Rectal smooth muscle tissue (tissue), 1 donor: ENCODE measurements around the gene SEC61B.
A peak's percentile ranks its signal among the peaks of the same experiment; 100 is the strongest.

Experiments used
- H3K27ac ChIP-seq: one replicate; pipeline ENCODE4 v1.7.0; 2013; ENCODE audit warnings: low read depth, low read length, inconsistent platforms
- H3K27me3 ChIP-seq: one replicate; pipeline ENCODE4 v1.7.0; 2013; ENCODE audit warnings: low read length; ENCODE audit not compliant: control insufficient read depth, insufficient read depth
- H3K36me3 ChIP-seq: one replicate; pipeline ENCODE4 v1.7.0; 2013; ENCODE audit warnings: low read length; ENCODE audit not compliant: control insufficient read depth, insufficient read depth
- H3K4me1 ChIP-seq: one replicate; pipeline ENCODE4 v1.7.0; 2013; ENCODE audit warnings: low read length; ENCODE audit not compliant: control insufficient read depth, insufficient read depth
- H3K4me3 ChIP-seq: one replicate; pipeline ENCODE4 v1.7.0; 2013; ENCODE audit warnings: low read length
- H3K9ac ChIP-seq: one replicate; pipeline ENCODE4 v1.7.0; 2013; ENCODE audit warnings: low read length

The SEC61B gene

GRCh38 chr9:99221621-99222415 is at the start of gene SEC61B, which contains the start of gene ALG2:
SEC61B (plus strand) TSS chr9:99222282; CDS start chr9:99222364, 82 bp downstream.
ALG2 (minus strand) TSS chr9:99221942; CDS start chr9:99221894, 48 bp downstream.
- Histone ChIP-seq H3K36me3 (peaks cover 5% of the 10 kb centered on the region), H3K27ac (peak within 1 kb of the TSS; percentile 92), H3K27me3 (no peaks in the 10 kb centered on the region), H3K9ac (peak within 1 kb of the TSS; percentile 78), H3K4me1 (peaks cover 12% of the 10 kb centered on the region), H3K4me3 (peak within 1 kb of the TSS; percentile 85)

- no peak overlapping the region for H3K9ac ChIP-seq
- H3K27ac ChIP-seq, result no peak overlapping the region
- no peaks in the 10 kb centered on the region for H3K27me3 ChIP-seq
- H3K4me1 ChIP-seq, result peaks cover 6% of the 10 kb centered on the region
- no peaks in the 10 kb centered on the region for H3K36me3 ChIP-seq
- no peak overlapping the region for H3K4me3 ChIP-seq
Observed at GRCh38 chr9:99173570-99174504, 48.2 kb upstream of the SEC61B start.

DNA sequence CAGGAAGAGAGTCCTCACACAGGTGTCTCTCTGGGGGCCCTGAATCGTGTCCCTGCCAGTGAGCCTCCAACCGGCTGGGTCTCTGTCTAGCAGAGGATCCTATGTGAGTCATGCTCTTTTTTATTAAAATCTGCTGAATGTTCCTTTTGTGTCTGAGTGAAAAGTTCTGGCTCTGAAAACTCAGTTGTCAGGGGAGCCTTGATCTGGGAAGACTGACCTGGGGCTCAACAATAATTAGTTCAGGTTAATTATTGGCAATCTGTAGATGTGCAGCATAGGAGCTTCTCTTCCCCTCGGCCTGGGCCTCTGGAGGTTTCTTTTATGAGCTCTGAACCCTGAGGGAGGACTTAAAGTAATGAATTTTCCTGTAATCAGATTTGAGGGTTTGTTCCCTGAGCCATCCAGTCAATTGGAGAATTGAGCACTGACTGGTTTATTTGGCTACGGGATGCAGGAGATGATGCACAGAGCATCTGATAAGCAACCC is 45.5 kb upstream of the SEC61B start:
- Histone ChIP-seq H3K27me3 (no peaks in the 10 kb centered on the region), H3K27ac (no peak overlapping the region), H3K9ac (no peak overlapping the region), H3K4me1 (no peaks in the 10 kb centered on the region), H3K4me3 (no peak overlapping the region), H3K36me3 (no peaks in the 10 kb centered on the region)

DNA sequence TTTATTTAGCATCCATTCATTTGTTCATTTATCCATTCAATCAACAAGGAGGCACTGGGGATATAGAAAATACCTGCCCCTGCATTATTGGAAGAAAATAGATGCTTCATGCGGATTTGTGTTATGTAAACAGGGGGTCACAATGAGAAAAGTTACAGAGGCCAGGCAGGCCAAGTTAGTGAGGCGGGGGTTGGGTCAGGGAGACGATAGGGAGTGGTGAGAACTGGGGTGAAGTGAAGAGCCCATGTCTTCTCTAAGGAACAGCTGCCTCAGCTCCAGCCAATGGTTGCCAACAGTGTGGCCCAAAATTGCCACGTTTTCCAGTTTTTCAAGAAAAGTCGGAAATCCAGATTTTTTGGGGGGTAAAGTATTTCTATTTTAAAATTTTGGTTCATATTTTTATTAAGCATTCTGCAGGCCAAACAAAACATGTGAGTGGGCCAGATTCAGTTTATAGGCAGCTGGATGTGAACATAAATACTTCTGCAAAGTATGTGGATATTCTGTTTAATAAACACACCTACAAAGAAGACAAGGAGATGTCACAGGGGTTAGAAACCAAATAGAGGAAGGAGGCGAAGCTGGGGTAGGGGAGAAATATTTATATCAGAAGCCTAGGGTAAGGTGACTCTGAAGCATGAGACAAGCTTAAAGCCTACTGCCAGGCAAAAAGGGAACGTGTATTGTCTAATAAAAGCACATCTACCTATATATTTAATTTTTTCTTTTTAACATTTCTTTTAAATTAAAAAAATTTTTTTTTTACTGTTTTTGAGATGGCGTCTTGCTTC is 44.3 kb upstream of the SEC61B start:
- no peak overlapping the region for H3K4me3 ChIP-seq
- H3K36me3 ChIP-seq, result no peaks in the 10 kb centered on the region
- no peaks in the 10 kb centered on the region for H3K27me3 ChIP-seq
- H3K4me1 ChIP-seq, result no peaks in the 10 kb centered on the region
- H3K9ac ChIP-seq, result no peak overlapping the region
- no peak overlapping the region for H3K27ac ChIP-seq

GRCh38 chr9:99178912-99179872 is 42.9 kb upstream of the SEC61B start:
- no peak overlapping the region for H3K4me3 ChIP-seq
- H3K36me3 ChIP-seq, result no peaks in the 10 kb centered on the region
- H3K9ac ChIP-seq, result no peak overlapping the region
- H3K27me3 ChIP-seq, result no peaks in the 10 kb centered on the region
- no peak overlapping the region for H3K27ac ChIP-seq
- H3K4me1 ChIP-seq, result no peaks in the 10 kb centered on the region

DNA sequence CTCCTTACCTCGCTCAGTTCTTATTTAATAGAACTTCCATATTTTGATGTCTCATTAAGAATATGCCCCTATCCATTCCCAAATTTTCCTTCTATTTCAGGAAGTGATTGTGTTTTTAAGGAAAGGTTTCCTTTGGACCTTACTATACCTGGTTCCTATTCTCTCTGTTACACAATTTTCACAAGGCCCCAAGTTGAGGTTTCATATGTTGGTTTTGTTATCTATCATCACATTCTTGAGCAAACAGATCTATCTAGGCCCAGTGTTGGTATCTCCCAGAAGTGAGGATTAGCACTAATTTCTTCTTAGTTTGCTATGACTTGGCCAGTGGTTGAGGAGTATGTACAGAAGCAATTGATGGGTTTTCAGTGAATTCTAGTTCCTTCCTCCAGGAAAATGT is 41.9 kb upstream of the SEC61B start:
- no peaks in the 10 kb centered on the region for H3K4me1 ChIP-seq
- H3K4me3 ChIP-seq, result no peak overlapping the region
- H3K27ac ChIP-seq, result no peak overlapping the region
- H3K9ac ChIP-seq, result no peak overlapping the region
- H3K27me3 ChIP-seq, result no peaks in the 10 kb centered on the region
- H3K36me3 ChIP-seq, result no peaks in the 10 kb centered on the region

- no peak overlapping the region for H3K27ac ChIP-seq
- no peak overlapping the region for H3K9ac ChIP-seq
Observed at GRCh38 chr9:99180662-99181061, 41.4 kb upstream of the SEC61B start.

DNA sequence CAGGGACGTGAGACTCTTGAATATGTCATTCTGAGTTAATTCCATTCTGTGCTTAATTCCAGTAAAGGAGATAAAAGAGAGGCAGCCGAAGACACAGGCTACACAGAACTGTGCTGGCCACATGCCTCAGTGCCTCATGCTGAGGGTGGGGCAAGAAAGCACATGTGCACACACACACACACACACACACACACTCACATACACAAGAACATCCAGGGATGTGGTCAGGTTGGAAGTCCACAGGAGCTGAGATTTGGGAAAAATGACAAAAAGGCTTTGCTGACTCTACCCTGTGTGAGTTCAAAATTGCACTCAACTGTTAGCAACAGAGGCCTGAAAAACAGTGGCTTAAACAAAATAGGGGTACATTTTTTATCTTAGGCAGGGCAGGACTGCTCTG is 40.9 kb upstream of the SEC61B start:
- H3K4me3 ChIP-seq, result no peak overlapping the region
- H3K9ac ChIP-seq, result no peak overlapping the region
- no peaks in the 10 kb centered on the region for H3K36me3 ChIP-seq
- no peaks in the 10 kb centered on the region for H3K4me1 ChIP-seq
- H3K27me3 ChIP-seq, result no peaks in the 10 kb centered on the region
- H3K27ac ChIP-seq, result no peak overlapping the region

More at GRCh38 chr9:99180662-99181061, 41.4 kb upstream of the SEC61B start:
- H3K4me1 ChIP-seq, result no peaks in the 10 kb centered on the region
- no peaks in the 10 kb centered on the region for H3K36me3 ChIP-seq
- no peaks in the 10 kb centered on the region for H3K27me3 ChIP-seq
- H3K4me3 ChIP-seq, result no peak overlapping the region

DNA sequence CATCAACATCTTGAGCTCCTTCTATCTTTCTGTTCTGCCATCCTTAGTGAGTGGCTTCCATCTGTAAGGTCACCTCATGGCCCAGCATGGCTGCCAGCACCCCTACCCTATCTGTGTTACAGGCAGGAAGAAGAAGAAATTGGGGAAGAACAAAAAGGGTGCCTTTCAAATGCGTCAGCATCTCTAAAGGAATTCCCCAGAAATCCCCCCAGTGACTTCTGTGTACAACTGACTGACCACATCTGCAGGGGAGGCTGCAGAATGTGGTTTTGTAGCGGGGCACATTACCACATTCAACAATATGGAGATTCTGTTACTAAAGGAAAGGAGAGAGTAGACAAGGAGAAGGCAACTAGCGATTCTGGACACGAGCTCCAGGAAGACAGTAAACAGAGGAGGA is 40.5 kb upstream of the SEC61B start:
- Histone ChIP-seq H3K4me1 (no peaks in the 10 kb centered on the region), H3K4me3 (no peak overlapping the region), H3K27me3 (no peaks in the 10 kb centered on the region), H3K9ac (no peak overlapping the region), H3K27ac (no peak overlapping the region), H3K36me3 (no peaks in the 10 kb centered on the region)

GRCh38 chr9:99182356-99182755 is 39.7 kb upstream of the SEC61B start:
- H3K27me3 ChIP-seq, result no peaks in the 10 kb centered on the region
- H3K4me1 ChIP-seq, result no peaks in the 10 kb centered on the region
- H3K36me3 ChIP-seq, result no peaks in the 10 kb centered on the region

DNA sequence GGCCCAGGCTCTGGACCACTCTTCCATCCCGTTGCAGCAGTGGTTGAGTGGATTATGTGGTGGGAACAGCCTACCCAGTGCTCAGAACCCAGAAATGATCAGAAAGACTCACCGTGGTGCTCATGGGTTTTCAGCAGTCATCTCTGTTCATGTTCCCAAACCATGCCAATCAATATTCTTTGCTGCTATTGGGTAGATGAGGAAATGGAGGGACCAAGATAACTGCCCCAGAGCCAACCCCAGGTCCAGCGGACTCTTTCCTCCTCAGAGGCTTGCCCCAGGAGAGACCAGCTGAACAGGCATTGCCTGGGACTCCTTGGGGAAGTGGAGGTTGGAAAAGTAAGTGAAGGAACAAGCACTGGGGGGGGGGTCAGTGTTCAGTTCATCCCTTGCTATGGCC is 38.5 kb upstream of the SEC61B start:
- Histone ChIP-seq H3K36me3 (no peaks in the 10 kb centered on the region), H3K4me1 (no peaks in the 10 kb centered on the region), H3K4me3 (no peak overlapping the region), H3K27ac (no peak overlapping the region), H3K27me3 (no peaks in the 10 kb centered on the region), H3K9ac (no peak overlapping the region)

More at GRCh38 chr9:99182356-99182755, 39.7 kb upstream of the SEC61B start:
- no peak overlapping the region for H3K4me3 ChIP-seq
- H3K9ac ChIP-seq, result no peak overlapping the region
- H3K27ac ChIP-seq, result no peak overlapping the region
